DND-41 (cell line): Measurements from ENCODE around the gene ANXA1.

Source experiments
- ATAC-seq: fragments of 200-7000 bp; cut with Tn5 transposase; 3 replicates; pipeline ENCODE4 v1.9.1; 2021; ENCODE audit warnings: low read depth; ENCODE audit not compliant: insufficient read depth
- DNase-seq: peaks from one replicate; pipeline ENCODE4 v3.0.0-alpha.2; 2020
- H2AFZ ChIP-seq: 2 replicates; pipeline ENCODE4 v1.6.0; 2012; ENCODE audit warnings: low read depth, low read length
- H3K27ac ChIP-seq: 2 replicates; pipeline ENCODE4 v1.5.1; 2012; ENCODE audit warnings: low read length, inconsistent platforms
- H3K27me3 ChIP-seq: fragments of 200-600 bp; sonication (generic); 2 replicates; pipeline ENCODE4 v1.6.0; 2012; ENCODE audit warnings: low read length, mild to moderate bottlenecking, inconsistent platforms; ENCODE audit not compliant: insufficient read depth, poor library complexity
- H3K36me3 ChIP-seq: 2 replicates; pipeline ENCODE4 v1.5.1; 2012; ENCODE audit warnings: low read length, inconsistent platforms; ENCODE audit not compliant: insufficient read depth
- H3K4me1 ChIP-seq: 2 replicates; pipeline ENCODE4 v1.5.1; 2012; ENCODE audit warnings: mild to moderate bottlenecking, low read length; ENCODE audit not compliant: insufficient read depth
- H3K4me2 ChIP-seq: 2 replicates; pipeline ENCODE4 v1.6.0; 2012; ENCODE audit warnings: mild to moderate bottlenecking, moderate library complexity, low read length, inconsistent platforms; ENCODE audit not compliant: insufficient read depth
- H3K4me3 ChIP-seq, 2 experiments: fragments of 200-600 bp in 1 of 2; shearing (Covaris generic) in 1 of 2; 2 replicates each; pipeline ENCODE4 v1.5.1; 2012 to 2016; ENCODE audit warnings: inconsistent platforms in 2 of 2, low read length in 2 of 2, mild to moderate bottlenecking in 2 of 2, low read depth in 1 of 2, moderate library complexity in 1 of 2
- H3K79me2 ChIP-seq: 2 replicates; pipeline ENCODE4 v1.6.0; 2012; ENCODE audit warnings: low read length, inconsistent platforms; ENCODE audit not compliant: insufficient read depth
- H3K9ac ChIP-seq: 2 replicates; pipeline ENCODE4 v1.6.0; 2012; ENCODE audit warnings: low read depth, mild to moderate bottlenecking, inconsistent platforms, low read length, moderate library complexity
- H3K9me3 ChIP-seq: 2 replicates; pipeline ENCODE4 v1.5.1; 2012; ENCODE audit warnings: low read length, moderate library complexity, mild to moderate bottlenecking, inconsistent platforms; ENCODE audit not compliant: insufficient read depth, severe bottlenecking
- H4K20me1 ChIP-seq: 2 replicates; pipeline ENCODE4 v1.6.0; 2012; ENCODE audit warnings: low read length; ENCODE audit not compliant: insufficient read depth
- EZH2 ChIP-seq: IDR thresholded peaks from 3 replicates; pipeline ENCODE4 v1.6.1; 2012; ENCODE audit warnings: borderline replicate concordance, low read depth, mild to moderate bottlenecking, moderate library complexity, low read length, inconsistent platforms; ENCODE audit not compliant: severe bottlenecking
- TF ChIP-seq, protein P1 (sequence below): IDR thresholded peaks from 2 replicates; pipeline ENCODE4 v1.5.1; 2012; ENCODE audit warnings: borderline replicate concordance, low read length, moderate library complexity, mild to moderate bottlenecking; ENCODE audit not compliant: poor library complexity, severe bottlenecking; ENCODE audit errors: extremely low read depth

Gene ANXA1

DNA sequence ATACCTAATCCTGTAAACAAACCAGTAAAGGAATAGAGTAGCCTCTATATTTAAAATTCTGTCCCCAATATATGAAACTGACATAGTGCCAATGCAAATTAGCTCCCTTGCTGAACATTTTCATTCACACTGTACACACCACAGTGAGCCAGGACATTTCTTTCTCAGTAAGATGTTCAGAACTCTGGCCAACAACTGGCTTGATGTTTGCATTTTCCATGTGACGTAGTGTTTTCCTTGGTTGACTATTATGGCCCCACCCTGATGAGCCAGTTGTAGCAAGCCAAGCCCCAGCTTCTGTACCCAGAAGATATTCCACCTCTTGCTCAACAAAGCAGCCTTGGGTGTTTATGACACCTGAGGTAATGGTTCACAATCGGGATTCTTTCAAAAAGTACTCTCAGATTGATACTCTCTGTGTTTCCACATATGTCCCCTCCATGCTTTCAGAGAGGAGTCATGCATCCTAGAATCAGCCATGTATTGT, 17.7 kb upstream of the ANXA1 start:
- Histone ChIP-seq H3K4me1 (peaks cover 34% of the 10 kb centered on the region), H3K4me3 (no peak overlapping the region), H2AFZ (peak overlapping the region; percentile 48), H3K27me3 (no peaks in the 10 kb centered on the region), H3K79me2 (no peaks in the 10 kb centered on the region), H3K9me3 (no peaks in the 10 kb centered on the region), H3K36me3 (no peaks in the 10 kb centered on the region), H3K27ac (peak overlapping the region; percentile 69; the same call in 1 of the 2 replicates), H3K9ac (0 out of 2 replicates have a peak overlapping the region, but pooled peaks have one; percentile 63), H3K4me2 (peak overlapping the region; percentile 66; the same call in 1 of the 2 replicates), H4K20me1 (no peaks in the 10 kb centered on the region)
- no peak for DNase-seq
- TF ChIP-seq, protein P1, sequence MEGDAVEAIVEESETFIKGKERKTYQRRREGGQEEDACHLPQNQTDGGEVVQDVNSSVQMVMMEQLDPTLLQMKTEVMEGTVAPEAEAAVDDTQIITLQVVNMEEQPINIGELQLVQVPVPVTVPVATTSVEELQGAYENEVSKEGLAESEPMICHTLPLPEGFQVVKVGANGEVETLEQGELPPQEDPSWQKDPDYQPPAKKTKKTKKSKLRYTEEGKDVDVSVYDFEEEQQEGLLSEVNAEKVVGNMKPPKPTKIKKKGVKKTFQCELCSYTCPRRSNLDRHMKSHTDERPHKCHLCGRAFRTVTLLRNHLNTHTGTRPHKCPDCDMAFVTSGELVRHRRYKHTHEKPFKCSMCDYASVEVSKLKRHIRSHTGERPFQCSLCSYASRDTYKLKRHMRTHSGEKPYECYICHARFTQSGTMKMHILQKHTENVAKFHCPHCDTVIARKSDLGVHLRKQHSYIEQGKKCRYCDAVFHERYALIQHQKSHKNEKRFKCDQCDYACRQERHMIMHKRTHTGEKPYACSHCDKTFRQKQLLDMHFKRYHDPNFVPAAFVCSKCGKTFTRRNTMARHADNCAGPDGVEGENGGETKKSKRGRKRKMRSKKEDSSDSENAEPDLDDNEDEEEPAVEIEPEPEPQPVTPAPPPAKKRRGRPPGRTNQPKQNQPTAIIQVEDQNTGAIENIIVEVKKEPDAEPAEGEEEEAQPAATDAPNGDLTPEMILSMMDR = no peak
- no peak for TF ChIP-seq EZH2
- no peak for ATAC-seq

DNA sequence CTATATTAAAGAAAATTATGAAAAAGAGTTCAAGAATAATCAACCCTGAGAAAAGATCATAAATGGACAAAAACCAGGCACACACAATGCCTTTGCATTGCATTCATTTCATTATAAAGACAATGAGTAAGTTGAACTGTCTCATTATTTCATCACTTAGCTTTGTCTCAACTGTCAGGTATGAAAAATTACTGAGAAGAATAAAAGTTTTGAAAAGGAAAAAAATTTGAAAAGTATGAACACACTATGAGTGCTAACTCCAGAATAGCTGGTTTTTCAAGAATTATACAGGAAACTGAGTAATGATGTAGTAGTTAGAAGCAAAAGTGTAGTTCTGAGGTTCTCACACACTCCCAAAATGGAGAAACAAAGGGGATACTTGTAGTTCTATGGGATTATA, 16.3 kb upstream of the ANXA1 start:
- no peak overlapping the region for H3K27ac ChIP-seq
- ATAC-seq (no peak), DNase-seq (no peak)
- H3K9me3 ChIP-seq = no peaks in the 10 kb centered on the region
- H3K27me3 ChIP-seq = no peaks in the 10 kb centered on the region
- H3K9ac ChIP-seq = no peak overlapping the region
- H3K4me1 ChIP-seq = peaks cover 34% of the 10 kb centered on the region
- no peaks in the 10 kb centered on the region for H3K36me3 ChIP-seq
- no peak overlapping the region for H3K4me3 ChIP-seq
- H2AFZ ChIP-seq = no peak overlapping the region
- no peak for TF ChIP-seq EZH2
- TF ChIP-seq, protein P1 = no peak
- H3K79me2 ChIP-seq = no peaks in the 10 kb centered on the region
- H3K4me2 ChIP-seq = no peak overlapping the region
- H4K20me1 ChIP-seq = no peaks in the 10 kb centered on the region

DNA sequence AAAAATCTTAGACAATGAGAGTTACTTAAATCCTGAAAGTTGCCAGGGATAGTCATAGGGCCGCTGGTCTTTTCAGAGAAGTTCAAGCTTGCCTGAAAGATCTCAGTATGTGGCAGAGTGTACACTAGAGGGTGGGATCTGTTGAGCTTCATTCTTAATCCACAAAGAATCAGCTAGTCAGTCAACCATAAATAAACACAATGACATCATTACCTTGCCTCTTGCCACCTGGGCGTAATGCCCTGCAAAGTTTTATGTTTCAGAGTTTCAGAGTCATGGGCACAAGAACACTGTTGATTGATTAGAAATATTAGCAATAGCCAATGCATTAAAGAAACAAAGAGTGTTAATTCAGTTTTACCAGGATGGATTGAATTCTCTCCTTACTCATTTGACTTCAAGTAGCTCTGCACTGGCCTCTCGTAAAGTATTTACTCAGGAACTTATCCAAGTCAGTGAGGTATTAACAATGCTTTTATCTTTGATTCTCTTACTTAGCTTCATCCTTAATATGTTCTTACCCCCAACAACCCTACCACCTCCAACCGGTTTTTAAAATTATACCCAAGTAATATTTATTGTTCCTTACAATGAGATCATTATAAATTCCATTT, 14.3 kb upstream of the ANXA1 start:
- Histone ChIP-seq H3K27me3 (no peaks in the 10 kb centered on the region), H3K79me2 (no peaks in the 10 kb centered on the region), H3K4me1 (peaks cover 19% of the 10 kb centered on the region), H2AFZ (no peak overlapping the region), H3K27ac (no peak overlapping the region), H3K9me3 (no peaks in the 10 kb centered on the region), H3K4me3 (no peak overlapping the region), H3K4me2 (no peak overlapping the region), H4K20me1 (no peaks in the 10 kb centered on the region), H3K36me3 (no peaks in the 10 kb centered on the region), H3K9ac (no peak overlapping the region)
- TF ChIP-seq, protein P1 = no peak
- no peak for TF ChIP-seq EZH2
- no peak for ATAC-seq
- no peak for DNase-seq
